Measurements from ENCODE around the gene FGD4.

GRCh38 chr12:32478166-32478565 is 78.8 kb downstream of the FGD4 start:
- TF ChIP-seq POLR2A (IDR thresholded peaks at IDR 0.05) = no peak
- TF ChIP-seq, protein P1, sequence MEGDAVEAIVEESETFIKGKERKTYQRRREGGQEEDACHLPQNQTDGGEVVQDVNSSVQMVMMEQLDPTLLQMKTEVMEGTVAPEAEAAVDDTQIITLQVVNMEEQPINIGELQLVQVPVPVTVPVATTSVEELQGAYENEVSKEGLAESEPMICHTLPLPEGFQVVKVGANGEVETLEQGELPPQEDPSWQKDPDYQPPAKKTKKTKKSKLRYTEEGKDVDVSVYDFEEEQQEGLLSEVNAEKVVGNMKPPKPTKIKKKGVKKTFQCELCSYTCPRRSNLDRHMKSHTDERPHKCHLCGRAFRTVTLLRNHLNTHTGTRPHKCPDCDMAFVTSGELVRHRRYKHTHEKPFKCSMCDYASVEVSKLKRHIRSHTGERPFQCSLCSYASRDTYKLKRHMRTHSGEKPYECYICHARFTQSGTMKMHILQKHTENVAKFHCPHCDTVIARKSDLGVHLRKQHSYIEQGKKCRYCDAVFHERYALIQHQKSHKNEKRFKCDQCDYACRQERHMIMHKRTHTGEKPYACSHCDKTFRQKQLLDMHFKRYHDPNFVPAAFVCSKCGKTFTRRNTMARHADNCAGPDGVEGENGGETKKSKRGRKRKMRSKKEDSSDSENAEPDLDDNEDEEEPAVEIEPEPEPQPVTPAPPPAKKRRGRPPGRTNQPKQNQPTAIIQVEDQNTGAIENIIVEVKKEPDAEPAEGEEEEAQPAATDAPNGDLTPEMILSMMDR (IDR thresholded peaks at IDR 0.05) = no peak

Data from body of pancreas (tissue), 4 donors.